Ammon's horn (tissue), 1 donor: Measurements from ENCODE around the gene PRKG1.
A peak's percentile ranks its signal among the peaks of the same experiment; 100 is the strongest.
"Not testable (repeated sequence)": the region's sequence is repeated elsewhere in the genome, so short reads cannot be mapped to it uniquely, and the experiment has no call there.

ENCODE experiments used
- DNase-seq: peaks from one replicate; pipeline ENCODE4 v3.0.0-alpha.2; 2016; ENCODE audit warnings: low spot score

Gene PRKG1

DNA sequence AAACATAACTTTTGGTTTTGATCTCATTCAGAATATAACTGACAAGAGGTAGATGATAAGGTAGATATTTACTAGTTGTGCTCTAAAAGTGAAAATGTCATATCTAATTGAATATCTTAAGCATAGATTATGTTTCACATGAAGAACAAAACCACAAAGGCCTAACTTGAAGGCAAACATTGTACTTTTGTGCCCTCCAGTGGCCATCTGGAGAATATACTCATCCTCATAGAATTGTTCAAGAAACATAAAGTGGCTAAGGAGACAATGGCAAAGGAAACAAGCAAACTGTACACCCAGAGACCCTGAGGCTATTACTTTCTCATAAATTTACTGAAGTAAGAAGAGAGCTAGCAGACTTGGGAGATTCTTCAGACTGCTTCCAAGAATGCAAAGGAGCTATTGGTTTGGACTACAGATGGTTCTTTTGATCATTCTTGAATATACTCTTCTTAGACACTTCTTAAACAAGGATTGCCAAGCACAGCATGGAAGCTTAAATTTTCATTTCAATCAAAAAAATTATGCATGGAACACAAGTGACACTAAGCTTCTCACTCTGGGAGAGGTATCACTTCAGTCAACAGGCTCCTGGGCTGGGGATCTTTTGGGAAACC lies 1141.6 kb downstream of the PRKG1 start:
- peak; percentile 88 for DNase-seq

DNA sequence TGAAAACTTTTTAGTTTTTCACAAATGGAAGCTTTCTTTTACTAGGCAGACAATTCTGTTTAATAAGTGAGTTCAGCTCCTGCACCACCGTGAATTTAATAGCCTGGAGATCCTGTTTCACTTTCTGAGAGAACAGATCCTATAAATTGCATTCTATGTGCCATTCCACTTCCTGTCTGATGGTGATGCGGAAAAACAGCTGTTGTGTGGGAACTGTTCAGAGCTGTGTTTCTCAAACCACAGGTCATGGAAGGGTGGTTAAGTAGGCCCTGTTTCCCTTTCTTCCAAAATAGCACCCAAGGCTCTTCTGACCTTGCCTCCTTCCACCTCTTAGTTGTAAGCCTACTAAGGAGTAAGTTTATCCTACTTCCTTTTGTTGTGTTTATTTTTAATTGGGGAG lies 1142.6 kb downstream of the PRKG1 start:
- peak; percentile 53 for DNase-seq

DNA sequence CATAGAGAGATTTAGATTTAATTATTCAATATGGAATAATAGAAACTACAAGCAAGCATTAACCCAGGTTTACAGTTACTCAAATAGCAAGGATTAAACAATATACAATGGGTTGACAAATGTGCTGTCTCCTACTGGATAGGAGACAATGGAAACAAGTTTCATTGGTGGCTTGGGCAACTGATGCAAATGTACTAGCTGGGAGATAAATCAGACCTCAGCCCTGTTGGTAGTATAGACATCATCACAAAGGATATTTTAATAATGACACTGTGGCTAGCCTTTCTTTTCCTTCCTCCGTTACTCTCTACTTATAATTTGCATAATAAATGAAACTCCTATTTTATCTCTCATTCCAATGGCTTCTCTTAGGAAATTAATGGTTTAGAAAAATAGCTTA lies 1143.2 kb downstream of the PRKG1 start:
- DNase-seq, result no peak

DNA sequence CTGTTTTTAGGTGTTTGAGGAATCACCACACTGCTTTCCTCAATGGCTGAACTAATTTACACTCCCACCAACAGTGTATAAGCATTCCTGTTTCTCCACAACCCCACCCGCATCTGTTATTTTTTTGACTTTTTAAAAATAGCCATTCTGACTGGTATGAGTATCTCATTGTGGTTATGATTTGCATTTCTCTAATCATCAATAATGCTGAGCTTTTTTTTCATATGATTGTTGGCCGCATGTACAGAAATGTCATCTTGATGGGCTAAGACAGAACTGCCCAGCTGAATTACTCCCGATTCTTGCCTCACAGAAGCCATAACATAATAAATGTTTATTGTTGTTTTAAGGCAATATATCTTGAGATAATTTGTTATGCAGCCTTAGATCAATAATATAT lies 1146.7 kb downstream of the PRKG1 start:
- DNase-seq, result no peak

DNA sequence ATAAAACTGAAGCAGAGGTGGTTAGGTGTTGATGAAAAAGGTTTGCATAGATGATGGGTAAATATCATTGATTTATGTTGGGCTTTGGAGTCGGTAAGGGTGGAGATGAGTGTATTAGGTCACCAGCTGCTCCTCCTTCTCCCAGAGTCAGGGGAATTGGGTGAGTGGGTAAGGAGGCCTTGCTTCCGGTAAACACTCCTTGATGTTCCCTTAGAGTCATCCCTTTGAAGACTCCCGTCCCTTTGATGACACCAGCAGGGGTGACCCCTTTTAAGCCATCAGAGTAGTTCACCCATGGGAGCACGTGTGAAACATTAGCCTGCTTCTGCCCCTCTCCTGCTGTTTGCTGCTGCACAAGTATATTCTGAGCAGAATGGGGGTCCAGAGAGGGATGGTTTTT lies 1147.6 kb downstream of the PRKG1 start:
- DNase-seq, result no peak

DNA sequence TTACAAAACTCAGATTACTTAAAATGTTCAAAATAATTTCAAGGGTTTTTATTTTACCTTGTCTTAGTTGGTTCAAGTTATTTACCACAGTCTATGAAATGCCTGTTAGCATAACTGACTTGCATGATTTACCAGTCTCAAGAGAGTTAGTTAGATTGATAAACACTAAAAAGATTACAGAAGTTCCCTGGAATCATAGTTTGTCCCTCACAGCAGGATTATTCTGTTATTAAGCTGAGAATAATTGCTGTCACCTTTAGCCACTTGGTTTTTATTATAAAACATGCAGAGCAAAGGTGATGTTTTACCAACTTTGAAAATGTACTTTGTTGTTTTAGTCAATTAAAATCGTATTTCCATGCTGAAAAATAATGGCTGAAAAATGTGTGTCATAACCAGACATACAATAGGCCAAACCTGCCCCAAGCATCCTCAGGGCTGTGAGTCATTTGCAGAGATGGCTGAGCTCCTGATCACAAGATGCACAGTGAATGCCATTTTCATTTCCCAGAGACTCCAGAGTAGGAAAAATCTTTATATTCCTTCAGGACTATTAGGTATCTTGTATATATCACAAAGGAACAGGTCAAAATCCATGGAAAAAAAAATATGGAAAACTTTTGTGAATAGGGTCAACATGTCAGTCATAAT lies 1152.0 kb downstream of the PRKG1 start:
- no peak for DNase-seq

DNA sequence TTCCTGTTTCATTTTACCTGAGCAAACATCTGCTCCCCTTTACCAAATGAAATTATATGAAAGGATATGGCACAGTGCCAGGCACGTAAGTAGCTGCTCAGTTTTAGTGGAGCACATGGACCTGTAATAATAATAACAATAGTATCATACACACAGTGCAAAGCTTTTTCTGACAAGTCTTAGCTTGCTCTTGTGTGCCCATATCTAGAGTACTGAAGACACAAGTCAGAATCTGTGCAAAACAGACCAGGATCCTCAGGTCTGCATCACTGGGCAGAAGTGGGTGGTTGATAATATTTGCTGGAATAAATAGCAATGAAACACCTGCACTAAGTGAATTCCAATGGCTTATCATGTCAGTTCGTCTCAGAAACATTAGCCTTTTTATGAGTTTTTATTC lies 1154.3 kb downstream of the PRKG1 start:
- no peak for DNase-seq

DNA sequence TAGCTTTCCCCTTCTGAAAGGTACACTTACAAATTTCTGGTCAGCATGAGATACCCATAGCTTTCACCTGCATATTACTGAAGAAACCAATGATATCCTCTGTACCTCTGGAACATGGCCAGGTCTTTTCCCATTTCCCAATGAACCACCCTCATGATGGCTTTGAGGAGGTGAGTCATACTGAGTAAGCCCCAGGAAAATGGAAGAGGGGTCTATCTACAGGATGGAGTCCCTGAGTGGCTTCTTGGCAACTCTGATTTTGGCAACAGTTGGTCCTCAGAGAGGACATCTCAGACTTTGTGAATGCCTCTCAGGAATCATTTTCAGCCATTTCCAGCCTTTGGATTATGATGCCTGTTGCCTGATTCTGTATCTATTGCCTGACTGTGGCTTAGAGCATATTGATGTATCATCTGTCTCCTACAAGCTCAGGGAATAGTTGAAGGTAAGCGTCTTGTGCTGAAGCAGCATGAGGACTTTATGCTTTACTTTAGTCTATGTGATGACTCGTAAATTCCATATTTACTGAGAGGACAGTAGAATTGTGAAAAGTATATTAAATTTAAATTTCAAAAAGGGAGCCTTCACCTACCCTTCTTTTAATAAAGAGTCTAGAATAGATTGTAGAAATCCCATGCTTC lies 1155.1 kb downstream of the PRKG1 start:
- no peak for DNase-seq

DNA sequence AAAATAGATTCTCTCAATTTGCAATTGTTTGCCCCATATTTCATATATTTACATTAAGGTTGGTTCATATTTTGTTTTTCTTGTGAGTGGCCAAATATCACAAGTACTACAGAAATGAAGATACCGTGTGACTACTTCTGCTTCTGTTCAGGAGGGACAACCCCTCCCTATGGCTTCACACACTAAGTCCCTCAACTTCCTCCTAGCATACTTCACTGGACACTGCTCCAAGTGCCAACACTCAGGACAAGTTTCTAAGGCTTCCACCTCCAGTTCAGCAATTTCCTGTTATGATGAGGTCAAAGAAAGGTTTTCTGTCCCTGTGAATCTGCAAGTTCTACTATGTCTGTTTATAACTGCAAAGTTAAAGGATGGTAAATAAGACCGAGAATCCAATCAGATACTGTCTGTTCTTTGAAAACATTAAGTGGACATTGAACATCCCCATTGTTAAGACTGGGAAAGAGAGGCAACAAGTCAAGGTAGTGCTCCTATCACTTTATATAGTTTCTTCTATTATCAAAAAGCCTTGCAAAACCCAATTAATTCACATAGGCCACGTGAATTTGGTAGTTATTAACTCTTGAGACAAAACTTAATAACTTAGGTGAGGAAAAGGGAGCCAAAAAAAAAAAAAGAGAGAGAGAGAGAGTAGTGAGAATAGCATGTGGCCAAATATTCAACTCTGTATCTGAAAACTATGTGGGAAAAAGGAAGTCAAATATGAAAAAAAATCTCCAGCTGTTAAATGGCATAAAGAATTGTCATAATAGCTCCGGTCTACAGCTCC lies 1158.5 kb downstream of the PRKG1 start:
- peak; percentile 35 for DNase-seq

DNA sequence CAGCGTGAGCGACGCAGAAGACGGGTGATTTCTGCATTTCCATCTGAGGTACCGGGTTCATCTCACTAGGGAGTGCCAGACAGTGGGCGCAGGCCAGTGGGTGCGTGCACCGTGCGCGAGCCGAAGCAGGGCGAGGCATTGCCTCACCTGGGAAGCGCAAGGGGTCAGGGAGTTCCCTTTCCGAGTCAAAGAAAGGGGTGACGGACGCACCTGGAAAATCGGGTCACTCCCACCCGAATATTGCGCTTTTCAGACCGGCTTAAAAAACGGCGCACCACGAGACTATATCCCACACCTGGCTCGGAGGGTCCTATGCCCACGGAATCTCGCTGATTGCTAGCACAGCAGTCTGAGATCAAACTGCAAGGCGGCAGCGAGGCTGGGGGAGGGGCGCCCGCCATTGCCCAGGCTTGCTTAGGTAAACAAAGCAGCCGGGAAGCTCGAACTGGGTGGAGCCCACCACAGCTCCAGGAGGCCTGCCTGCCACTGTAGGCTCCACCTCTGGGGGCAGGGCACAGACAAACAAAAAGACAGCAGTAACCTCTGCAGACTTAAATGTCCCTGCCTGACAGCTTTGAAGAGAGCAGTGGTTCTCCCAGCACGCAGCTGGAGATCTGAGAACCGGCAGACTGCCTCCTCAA lies 1159.2 kb downstream of the PRKG1 start:
- DNase-seq, result not testable (repeated sequence)

DNA sequence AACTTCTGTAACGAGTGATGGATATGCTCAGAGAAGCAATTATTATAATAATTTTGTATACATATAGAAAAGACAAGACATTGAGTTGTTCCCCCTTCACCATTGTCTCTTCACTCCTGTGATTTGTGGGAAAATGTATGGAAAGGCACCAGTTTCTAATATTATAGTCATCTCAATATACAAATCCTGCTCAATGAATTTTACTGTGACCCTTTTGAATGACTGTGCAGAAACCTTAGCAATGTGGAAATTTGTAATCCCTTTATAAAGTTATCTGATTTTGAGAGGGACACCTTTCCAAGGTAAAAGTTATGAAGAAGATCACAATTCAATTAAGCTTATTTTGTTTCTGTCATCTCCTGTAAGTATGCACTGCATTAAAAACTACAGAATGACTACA lies 1165.5 kb downstream of the PRKG1 start:
- DNase-seq, result no peak

DNA sequence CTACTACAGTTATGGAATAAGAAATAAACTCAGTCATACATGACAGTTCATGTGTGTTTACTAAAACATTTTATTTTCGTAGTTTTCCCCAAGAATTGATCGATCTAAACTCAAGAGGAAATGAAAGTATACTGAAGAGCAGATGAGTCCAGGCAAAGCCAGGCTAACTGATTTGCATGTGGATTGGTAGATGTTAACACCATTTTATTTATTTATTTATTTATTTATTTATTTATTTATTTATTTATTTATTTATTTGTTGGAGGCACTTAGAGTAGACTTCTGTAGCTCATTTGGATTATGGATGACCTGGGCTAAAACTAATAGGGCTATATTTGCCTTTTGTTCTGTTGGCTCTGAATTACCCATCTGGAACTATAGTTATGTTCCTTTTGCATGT lies 1171.3 kb downstream of the PRKG1 start:
- no peak for DNase-seq

DNA sequence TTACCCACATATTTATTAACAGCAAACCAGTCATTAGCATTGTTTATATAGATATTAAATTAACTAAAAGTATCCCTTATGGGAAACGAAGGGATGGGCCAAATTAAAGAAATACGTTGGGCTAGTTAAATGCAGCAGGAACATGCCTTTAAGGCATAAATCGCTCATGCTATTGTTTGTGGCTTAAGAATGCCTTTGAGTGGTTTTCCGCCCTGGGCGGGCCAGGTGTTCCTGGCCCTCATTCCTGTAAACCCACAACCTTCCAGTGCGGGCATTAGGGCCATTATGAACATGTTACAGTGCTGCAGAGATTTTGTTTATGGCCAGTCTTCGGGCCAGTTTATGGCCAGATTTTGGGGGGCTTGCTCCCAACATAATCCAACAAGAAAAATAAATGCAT lies 1173.6 kb downstream of the PRKG1 start:
- DNase-seq, result not testable (repeated sequence)

DNA sequence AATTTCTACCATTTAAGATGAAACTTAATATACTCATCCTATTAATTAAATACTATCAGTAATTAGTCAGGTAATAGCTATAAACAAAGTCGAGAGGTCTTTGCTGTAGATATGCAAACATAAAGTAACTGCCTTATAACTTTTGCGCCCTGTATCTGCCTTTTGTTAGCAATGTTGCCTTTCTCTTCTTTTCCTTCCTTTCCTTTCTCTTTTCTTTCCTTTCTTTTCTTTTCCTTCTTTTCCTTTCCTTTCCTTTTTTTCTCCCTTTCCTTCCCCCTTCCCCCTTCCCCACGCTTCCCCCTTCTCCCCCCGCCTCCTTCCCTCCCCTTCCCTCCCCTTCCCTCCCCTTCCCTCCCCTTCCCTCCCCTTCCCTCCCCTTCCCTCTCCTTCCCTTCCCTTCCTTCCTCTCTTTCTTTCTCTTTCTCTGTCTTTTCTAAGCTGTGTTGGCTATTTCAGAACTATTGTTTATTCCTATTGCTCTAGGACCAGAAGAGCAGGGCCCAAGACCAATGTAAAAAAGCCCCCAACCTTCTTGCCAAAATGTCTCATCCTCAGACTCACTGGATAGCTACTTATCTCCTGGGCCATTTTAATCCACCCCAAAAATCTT lies 1174.5 kb downstream of the PRKG1 start:
- no peak for DNase-seq

DNA sequence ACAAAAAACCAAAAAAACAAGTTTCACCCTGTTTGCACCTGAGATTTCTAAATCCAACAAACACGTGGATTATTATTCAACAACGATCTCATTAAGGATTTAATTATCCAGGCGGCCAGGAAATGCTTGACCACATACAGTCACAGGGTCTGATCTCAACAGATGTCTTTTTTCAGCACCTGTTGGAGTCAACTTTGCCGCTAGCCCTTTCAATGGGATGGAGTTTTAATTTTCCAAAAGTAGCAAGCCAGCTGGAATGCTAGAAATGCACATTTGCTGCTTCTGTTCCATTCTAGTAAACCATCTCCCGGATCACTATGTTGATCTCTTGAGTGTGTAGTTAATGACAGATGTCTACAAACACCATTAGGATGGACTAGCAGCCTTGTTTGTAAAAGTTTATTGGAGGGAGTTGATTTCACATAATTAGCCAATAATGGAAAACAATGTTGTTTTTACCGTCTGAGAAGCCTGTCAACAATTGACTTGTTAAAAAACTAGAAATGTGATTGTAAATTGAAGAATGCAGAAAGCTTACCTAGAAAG lies 1175.6 kb downstream of the PRKG1 start:
- DNase-seq, result no peak

DNA sequence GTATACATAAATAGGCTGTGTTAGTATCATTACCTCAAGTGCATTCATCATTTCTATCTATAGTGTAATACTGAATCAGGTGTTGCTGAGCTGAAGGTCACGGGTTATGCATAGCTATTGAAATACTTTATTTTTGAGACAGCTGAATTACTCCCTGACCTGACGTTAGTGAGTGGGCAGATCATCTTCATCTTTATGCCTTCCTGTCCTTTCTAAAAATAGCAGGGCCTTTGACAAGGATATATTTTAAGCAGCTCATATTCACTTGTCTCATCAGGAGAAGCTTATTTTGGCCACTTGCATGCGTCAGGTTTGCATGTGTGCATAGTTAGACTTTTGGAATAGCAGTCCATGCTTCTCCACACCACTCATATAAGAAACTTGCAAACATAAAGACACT lies 1176.2 kb downstream of the PRKG1 start:
- no peak for DNase-seq

DNA sequence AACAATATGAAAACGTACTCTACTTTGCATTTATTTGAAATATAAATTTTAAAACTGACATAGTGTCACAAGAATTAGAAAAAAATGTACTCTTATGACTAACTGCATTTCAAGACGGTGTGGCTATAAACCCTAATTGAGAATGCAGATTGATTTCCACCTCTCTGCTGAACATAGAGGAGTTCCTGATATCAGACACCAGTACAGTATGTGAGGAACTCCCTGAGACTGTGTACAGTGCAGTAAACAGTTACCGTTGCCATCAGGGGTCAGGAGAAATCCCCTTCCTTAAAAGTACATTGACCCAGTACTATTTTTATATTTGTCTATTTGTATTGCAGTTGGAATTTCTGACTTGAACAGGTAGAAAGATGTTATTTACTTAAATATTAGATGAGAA lies 1178.0 kb downstream of the PRKG1 start:
- no peak for DNase-seq

DNA sequence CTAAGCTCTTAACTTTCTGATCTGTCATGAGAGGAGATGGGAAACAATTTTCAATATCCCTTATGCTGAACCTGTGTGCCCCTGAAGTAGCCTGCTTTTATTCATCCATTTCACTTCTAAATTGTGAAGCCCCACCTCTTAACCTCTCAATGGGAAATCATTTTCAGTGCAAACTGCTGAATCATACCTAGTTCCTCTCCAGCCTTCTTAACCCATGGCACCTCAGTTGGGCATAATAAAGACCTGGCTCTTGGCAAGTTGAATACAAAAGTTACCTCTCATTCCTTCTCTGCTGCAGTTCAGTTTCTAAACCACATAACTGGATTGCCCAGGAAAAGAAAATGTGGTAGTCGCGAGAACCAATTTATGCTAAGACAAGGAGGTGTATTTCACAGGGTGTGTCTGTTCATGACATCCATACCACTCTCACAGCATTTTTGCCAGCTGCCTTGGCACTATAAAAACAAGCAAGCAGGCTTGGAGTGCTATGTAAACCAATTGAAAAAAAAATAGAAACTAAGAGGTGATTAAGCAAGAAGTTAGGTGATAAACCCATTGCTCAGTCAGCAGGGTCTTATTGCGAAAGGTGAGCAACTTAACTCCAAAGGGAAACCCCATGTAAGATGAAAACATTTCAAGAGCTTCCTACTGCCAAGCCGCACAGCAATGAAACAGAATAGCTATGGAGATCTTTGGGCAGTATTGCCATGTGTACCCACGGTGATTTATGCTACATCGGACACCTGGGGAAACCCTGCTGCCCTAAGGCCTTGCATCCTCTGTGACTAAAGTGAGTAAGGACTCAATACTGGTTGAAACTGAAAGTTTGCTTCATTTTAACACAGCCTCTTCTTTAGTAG lies 1182.8 kb downstream of the PRKG1 start:
- DNase-seq, result no peak

DNA sequence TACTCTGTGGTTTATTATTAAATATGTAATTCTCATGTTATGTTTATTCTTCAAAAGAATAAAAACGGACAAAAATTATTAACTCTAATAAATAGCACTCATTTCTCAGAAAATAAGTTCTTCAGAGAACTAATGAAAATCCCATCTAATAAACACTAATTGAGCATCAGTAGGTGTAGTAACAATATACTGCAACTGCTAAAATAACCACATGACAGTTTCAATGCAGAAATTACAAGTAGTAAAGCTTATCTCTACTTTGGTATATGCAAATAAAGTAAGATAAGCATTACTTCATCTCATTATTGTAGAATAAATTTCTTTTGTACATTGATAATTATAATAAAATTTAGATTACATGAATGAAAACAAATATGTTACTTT lies 1183.4 kb downstream of the PRKG1 start:
- no peak for DNase-seq

DNA sequence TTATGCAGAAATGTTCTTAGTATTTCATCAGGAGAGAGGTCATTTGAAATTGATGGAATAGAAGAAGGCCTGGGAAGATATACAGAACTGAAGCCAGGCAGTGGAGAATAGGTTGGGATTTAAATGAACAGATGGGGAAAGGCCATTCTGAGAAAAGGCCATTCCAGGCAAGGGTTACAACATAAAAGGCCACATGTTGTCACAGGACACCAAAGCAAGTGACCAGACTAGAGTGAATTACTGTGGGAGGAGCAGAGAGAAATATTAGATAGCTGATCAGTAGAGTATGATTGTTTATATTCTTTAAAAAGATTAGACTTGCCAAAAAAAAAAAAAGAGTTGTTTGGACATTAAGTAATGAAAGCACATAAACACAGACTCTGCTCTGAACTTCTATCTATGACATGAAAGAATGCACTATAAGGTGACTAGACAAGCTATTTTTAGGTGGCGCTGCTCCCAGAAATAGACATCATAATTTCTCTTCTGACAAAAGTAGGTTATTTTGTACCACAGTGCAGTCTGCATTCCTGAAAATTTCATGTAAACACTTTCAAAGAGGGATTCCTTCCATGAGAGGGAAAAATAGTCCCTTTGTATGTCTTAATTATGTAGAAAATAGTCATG lies 1184.6 kb downstream of the PRKG1 start:
- no peak for DNase-seq
